Measurements from ENCODE around the gene NEK7.

- TF ChIP-seq, protein P1, sequence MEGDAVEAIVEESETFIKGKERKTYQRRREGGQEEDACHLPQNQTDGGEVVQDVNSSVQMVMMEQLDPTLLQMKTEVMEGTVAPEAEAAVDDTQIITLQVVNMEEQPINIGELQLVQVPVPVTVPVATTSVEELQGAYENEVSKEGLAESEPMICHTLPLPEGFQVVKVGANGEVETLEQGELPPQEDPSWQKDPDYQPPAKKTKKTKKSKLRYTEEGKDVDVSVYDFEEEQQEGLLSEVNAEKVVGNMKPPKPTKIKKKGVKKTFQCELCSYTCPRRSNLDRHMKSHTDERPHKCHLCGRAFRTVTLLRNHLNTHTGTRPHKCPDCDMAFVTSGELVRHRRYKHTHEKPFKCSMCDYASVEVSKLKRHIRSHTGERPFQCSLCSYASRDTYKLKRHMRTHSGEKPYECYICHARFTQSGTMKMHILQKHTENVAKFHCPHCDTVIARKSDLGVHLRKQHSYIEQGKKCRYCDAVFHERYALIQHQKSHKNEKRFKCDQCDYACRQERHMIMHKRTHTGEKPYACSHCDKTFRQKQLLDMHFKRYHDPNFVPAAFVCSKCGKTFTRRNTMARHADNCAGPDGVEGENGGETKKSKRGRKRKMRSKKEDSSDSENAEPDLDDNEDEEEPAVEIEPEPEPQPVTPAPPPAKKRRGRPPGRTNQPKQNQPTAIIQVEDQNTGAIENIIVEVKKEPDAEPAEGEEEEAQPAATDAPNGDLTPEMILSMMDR (IDR thresholded peaks at IDR 0.05 in 4 of 5, conservative IDR thresholded peaks at IDR 0.05 in 1 of 5): no peak
- TF ChIP-seq POLR2A (IDR thresholded peaks at IDR 0.05): no peak
Measured at GRCh38 chr1:198357937-198358336, 201.1 kb downstream of the NEK7 start.
